Renal cortex interstitium (tissue), 11 donors: Measurements from ENCODE around the gene STUB1. TPM values are rescaled to one million over a fixed set of nuclear protein-coding genes. Genes with fewer than 3 reads are reported as not detected.
A peak's percentile ranks its signal among the peaks of the same experiment; 100 is the strongest.
"Not testable (repeated sequence)": the region's sequence is repeated elsewhere in the genome, so short reads cannot be mapped to it uniquely, and the experiment has no call there.

Source experiments
- DNase-seq, 11 donors: peaks; one replicate each; pipeline ENCODE4 v3.0.0-alpha.2; 2013; ENCODE audit warnings: low read depth in 9 of 11, low spot score in 4 of 11; ENCODE audit errors: extremely low read depth in 1 of 11
- polyA plus RNA-seq, 3 donors: library from polyadenylated mRNA; unstranded; fragments of 120-200 nt; gene quantifications; one replicate each; pipeline ENCODE4 v1.2.1, GENCODE V29; 2013; ENCODE audit not compliant: insufficient read length in 3 of 3

STUB1 gene
- polyA plus RNA-seq, 3 donors, result 97.8 to 133 (median 126) TPM

GRCh38 chr16:684071-684794, 4.0 kb downstream of the STUB1 start, which contains the start of gene JMJD8:
Gene JMJD8 (minus strand): TSS chr16:684334. CDS start chr16:684319, 15 bp downstream.
- peak; percentile 80 to 94 (median 91) for DNase-seq

- DNase-seq, result no peak
These were observed 4.9 kb downstream of the STUB1 start for GRCh38 chr16:684961-685696.

GRCh38 chr16:685967-686366, 5.8 kb downstream of the STUB1 start:
- DNase-seq, result no peak

- DNase-seq, result no peak
These were observed 6.5 kb downstream of the STUB1 start for GRCh38 chr16:686459-687260.

- no peak for DNase-seq
These were observed 7.3 kb downstream of the STUB1 start for GRCh38 chr16:687499-687898.

GRCh38 chr16:689175-689897, 9.1 kb downstream of the STUB1 start:
- DNase-seq, result no peak

GRCh38 chr16:691242-691641, 11.0 kb downstream of the STUB1 start:
- not testable (repeated sequence) for DNase-seq

- DNase-seq, result no peak
These were observed 12.3 kb downstream of the STUB1 start for GRCh38 chr16:692356-693108.

- DNase-seq, result no peak
These were observed 13.2 kb downstream of the STUB1 start for GRCh38 chr16:693364-693763.

GRCh38 chr16:693766-694165, 13.6 kb downstream of the STUB1 start:
- no peak for DNase-seq

GRCh38 chr16:694187-694862, 14.1 kb downstream of the STUB1 start:
- no peak for DNase-seq

GRCh38 chr16:694863-695354, 14.7 kb downstream of the STUB1 start:
- DNase-seq, result no peak

- peak in 1 of 11 donors; percentile 53 for DNase-seq
These were observed 15.3 kb downstream of the STUB1 start for GRCh38 chr16:695355-696089.

- no peak for DNase-seq
These were observed 18.9 kb downstream of the STUB1 start for GRCh38 chr16:698911-699671.

- no peak for DNase-seq
These were observed 20.7 kb downstream of the STUB1 start for GRCh38 chr16:700684-701584.
